SH-SY5Y (cell line): ENCODE measurements around the gene DIPK1B.

ENCODE experiments used
- GATA2 ChIP-seq: IDR thresholded peaks from 2 replicates; pipeline ENCODE4 v1.6.1; 2011; ENCODE audit warnings: mild to moderate bottlenecking, low read depth, low read length
- GATA3 ChIP-seq: IDR thresholded peaks from 2 replicates; pipeline ENCODE4 v1.6.1; 2011; ENCODE audit warnings: low read depth, mild to moderate bottlenecking, low read length, moderate library complexity

- TF ChIP-seq GATA3 (no peak), GATA2 (no peak)
Measured at GRCh38 chr9:136666372-136667213, 45.8 kb upstream of the DIPK1B start.
